ENCODE measurements around the gene KLK14.

KLK14 gene

GRCh38 chr19:51086153-51086850 is 3.6 kb upstream of the KLK14 start:
- DNase-seq (ENCODE audit: low spot score): no peak

DNA sequence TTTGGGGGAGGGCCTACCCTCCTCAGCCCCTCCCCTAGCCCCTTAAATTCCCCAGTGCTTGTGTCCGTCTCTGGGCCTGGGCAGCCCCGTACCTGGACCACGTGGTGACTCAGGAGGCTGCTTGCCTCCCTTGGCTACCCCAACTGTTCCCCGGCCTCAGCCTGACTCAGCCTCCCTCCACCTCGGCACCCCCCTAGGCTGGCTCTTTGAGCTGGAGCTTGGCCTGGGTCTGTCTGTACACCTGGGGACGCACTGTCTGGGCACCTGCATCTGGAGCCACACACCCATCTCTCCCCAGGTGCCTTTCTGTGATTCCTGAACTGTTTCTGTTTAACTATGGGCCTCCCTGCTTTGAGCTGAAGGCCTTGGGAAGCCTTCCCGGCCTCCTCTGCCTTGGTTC is 1.8 kb upstream of the KLK14 start:
- DNase-seq (ENCODE audit: low spot score): no peak

GRCh38 chr19:51083783-51084182 is 1.1 kb upstream of the KLK14 start:
- DNase-seq (ENCODE audit: low spot score): no peak

DNA sequence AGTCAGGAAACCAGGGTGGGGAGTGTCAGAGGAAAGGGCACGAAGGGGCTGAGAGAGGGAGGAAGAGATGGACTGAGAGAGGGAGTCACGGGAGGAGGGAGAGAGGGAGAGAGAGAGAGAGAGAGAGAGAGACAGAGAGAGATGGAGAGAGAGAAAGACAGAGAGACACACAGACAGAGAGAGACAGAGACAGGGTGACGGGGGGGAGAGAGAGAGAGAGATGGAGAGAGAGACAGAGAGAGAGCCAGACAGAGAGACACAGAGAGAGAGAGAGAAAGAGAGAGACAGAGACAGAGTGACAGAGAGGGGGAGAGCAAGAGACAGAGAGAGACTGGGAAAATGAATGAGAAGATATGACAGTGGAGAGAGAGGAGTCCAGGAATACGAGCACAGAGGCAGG is 494 bp upstream of the KLK14 start:
- DNase-seq (ENCODE audit: low spot score): no peak

DNA sequence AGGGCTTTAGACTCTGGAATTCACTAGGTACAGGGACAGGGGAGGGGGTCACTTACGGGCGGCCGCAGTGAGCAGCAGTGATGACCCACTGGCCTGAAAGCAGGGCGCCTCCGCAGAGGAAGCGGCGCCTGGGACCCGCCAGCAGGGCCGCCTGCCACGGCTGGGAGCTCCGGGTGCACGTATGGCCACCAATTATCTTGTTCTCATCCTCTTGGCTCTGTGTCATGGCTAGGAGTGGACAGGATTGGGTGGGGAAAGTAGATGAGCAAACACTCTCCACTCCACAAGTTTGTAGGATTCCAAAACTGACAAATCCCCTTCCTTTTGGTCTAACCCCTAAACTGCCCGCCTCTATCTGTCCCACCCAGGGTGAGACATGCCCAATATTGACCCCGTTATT is 1.2 kb downstream of the KLK14 start:
- no peak for DNase-seq (ENCODE audit: low spot score)

- no peak for DNase-seq (ENCODE audit: low spot score)
Observed at GRCh38 chr19:51079481-51080110, 3.1 kb downstream of the KLK14 start.

DNA sequence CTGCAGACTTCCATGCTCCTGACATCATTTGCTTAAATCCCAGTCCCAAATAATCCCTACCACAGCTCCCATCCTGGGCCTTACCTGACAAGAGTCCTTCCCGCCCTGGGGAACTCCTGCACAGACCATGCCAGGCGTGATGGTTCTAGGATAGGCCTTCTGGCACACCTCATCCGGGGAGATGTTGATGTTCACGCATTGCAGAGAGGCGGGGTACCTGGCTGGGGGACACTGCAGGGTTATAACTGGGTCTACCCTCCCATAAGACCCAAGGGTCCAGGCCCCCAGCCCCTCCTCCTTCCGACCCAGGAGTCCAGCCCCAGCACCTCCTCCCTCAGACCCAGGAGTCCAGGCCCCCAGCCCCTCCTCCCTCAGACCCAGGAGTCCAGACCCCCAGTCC is 4.0 kb downstream of the KLK14 start:
- no peak for DNase-seq (ENCODE audit: low spot score)

GRCh38 chr19:51078104-51078503 is 4.6 kb downstream of the KLK14 start:
- DNase-seq (ENCODE audit: low spot score): no peak

DNA sequence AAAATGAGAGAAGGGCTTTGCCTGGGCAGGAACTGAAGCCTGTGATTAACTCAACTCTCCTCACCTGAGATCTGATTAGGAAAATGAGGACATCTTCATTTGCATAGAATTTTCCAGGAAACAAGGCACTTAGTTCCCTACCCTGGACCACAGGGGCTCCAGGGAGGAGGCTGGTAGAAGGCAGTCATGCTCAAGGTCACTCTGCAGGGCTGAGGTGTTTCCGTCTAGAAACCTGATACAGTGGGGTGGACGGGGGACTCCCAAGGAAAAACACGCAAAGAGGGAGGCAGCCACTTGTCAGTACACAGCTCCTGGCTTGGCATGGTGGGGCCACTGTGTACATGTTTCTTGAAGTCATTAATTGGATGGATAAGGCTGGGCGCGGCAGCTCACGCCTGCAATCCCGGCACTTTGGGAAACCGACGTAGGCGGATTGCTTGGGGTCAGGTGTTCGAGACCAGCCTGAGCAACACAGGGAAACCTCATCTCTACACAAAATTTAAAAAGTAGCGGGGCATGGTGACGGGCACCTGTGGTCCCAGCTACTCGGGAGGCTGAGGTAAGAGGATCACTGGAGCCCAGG is 6.0 kb downstream of the KLK14 start:
- DNase-seq (ENCODE audit: low spot score): no peak

DNA sequence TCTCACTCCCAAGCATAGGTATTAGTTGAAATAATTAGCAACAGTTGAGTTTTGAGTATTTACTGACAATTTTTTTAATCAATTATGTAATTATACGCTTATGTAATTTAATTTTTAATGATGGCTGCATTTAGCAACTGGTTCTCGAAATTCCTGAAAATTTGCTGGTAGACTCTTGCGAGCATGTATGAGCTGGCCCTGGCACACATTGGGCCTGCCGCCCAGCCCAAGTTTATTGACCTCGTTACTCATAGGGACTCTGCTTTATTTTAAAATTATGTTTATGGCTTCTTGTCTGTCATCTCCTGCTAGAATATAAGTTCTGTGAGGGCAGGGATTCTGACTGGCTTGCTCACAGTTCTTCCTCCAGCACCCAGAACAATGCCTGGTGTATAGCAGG is 6.7 kb downstream of the KLK14 start:
- DNase-seq (ENCODE audit: low spot score): no peak

- no peak for DNase-seq (ENCODE audit: low spot score)
Observed at GRCh38 chr19:51071095-51071405, 11.6 kb downstream of the KLK14 start.

GRCh38 chr19:51070334-51071094 is 12.2 kb downstream of the KLK14 start:
- DNase-seq (ENCODE audit: low spot score): no peak

DNA sequence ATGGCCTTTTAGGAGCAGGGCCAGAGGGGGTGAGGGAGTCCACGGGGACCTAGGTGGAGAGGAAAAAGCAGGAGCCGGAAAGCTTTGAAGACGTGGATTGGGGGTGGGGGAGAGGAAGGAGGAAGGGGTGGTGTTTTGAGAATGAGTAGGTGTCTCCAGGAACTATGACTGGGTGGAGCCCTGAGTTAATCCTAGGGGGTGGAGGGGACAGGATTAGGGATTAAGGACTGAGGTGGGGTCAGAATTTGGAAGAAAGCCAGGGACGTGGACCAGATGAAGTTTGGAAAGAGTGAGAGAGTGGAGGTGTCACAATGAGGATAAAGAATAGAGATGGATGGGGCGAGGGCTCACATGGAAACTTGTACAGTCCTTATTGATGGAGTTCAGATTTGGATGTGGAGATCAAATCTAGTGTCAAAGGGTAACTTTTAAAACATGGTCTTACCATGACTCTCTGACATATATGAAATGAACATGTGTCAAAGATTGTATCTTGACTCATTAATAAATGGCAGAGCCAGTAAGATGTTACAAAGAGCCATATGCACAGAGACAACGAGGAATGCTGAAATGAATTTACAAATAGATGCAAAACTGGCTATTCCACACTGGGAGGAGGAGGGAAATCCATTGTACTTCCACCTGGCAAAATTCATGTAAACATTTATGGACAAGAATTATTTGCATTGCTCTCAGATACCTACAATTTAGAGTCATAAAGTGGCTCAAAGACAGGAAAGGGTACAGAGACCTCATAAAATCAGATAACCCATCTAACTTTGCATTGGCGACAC is 16.1 kb downstream of the KLK14 start:
- DNase-seq (ENCODE audit: low spot score): no peak

DNA sequence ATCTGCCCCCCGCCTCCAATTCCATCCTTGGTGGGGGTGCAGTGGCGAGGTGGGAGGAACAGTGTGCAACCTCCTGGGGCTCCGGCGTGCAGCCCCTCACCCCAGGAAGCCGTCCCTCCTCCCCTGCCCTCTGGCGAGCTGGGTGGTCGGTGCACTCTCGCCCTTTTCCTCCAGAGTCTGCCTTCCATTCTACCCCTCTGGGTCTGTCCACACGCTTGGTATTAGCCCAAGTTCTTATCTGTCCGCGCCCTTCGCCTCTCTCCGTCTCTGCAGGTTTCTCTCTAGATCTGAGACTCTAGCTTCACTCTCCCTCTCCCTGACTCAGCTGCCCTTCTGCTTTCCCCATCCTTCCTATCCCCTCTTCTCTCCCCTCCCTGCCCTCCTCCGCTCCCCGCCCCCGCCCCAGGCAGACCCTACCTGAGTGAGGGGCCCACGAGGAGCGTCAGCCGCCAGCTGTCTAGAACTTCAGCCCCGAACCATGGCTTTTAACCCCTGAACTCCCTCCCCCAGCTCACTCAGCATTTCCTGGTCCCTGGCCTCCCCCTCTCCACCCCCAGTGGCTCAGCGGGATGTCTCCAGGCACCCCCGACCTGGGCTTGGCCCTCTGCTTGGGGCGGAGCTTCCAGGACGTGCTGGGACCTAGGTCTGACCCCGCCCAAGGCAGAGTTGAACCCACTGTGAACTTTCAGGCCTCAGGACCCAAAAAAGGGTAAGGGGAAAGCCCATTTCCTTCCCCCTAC is 17.3 kb downstream of the KLK14 start:
- DNase-seq (ENCODE audit: low spot score): no peak

DNA sequence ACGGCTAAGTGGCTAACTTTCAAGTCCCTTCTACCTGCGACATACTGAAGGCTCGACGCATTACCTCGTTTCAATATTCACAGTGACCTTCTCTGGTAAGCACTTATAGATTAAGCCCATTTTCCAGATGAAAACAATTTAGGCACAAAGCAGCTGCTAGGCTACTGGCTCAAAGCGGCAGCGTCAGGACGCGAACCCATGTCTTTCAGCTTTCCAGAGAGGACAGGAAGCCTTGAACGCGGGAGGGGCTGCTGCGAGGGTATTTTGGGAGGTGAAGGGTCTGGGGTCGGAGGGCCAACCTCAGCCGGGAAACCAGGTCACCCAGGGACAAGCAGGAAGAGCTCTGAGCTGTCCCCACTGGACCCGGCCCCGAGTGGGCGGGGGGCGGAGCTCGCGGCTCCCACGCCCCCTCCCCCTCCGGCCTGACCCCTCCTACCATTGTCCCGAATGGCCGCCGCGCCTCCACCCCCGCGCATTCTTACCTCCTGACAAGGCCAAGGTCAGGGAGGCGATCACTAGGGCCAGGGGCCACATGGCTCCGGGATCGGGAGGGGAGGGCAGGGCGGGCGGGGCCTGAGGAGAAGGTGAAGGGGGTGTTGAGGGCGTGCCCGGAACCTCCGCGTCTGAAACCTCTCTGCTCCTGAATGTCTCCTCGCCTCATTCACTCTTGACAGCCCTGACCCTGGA is 18.0 kb downstream of the KLK14 start, which contains the start of gene KLK13:
TSS of gene KLK13 (minus strand) at position 559 of the 687 bp plus-strand sequence. CDS start at position 534, 25 bp downstream.
- no peak for DNase-seq (ENCODE audit: low spot score)

DNA sequence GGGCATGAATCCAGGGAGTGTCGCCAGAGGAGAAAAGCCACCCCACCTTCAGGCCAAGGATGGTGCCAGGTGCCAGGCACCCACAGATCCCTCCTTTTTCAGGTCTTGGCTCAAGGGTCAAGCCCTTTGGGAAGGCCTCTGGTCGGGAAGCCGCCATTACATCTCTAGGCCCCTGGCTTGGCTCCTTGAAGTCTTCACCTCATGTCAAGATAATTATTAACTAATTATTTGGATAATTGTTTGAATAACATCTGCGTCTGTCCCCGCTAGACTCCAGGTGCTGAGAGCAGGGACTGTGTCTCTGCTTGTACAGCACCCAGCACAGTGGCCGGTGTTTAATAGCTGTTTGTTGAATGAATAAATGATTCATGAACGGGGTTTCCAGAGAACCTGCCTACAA is 19.0 kb downstream of the KLK14 start:
- DNase-seq (ENCODE audit: low spot score): no peak

GRCh38 chr19:51060973-51061372 is 21.7 kb downstream of the KLK14 start:
- DNase-seq (ENCODE audit: low spot score): no peak

DNA sequence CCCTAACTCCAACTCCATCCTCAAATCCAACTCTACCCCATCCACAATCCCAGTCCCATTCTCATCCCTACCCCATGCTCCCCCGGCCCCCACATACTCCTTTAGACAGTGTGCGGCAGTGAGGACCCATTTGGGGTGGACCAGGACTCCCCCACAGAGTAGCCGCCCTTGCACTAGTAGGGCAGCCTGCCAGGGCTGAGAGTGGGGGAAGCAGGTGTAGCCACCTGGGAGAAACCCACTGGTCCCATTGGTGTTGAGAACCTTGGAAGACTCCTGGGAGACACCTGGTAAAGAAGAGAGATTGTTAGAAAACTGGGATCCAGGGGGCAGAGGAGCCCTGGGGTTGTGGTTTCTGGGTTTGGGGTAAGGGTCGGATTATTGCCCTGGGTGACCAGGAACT is 22.4 kb downstream of the KLK14 start:
- no peak for DNase-seq (ENCODE audit: low spot score)

GRCh38 chr19:51059715-51060114 is 23.0 kb downstream of the KLK14 start:
- DNase-seq (ENCODE audit: low spot score): no peak

- no peak for DNase-seq (ENCODE audit: low spot score)
Observed at GRCh38 chr19:51055866-51056265, 26.8 kb downstream of the KLK14 start.

DNA sequence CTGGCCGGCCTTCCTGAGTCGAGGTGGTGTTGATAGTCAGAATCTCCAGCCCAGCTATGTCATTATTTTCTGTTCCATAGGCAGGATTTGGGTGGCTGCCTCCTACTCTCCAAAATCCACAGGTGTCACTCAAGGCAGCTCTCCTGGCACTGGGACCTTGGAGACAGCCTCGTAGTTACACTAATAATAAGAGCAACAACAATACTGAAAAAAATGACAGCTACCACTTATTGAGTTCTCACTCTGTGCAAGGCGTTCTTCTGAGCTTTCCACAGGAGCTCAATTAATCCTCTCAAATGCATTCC is 35.7 kb downstream of the KLK14 start:
- DNase-seq (ENCODE audit: low spot score): no peak

All from CD4-positive, alpha-beta T cell treated with Interleukin-2 at 100 ng/mL for 4 hours (primary cell).